ENCODE data around the gene PDCD1. TPM values are rescaled to one million over a fixed set of nuclear protein-coding genes. Genes with fewer than 3 reads are reported as not detected.

Gene PDCD1
- total RNA-seq, 1 experiment from 2014 or later, result not detected

- no peak overlapping the region for H3K4me3 Mint-ChIP-seq (ENCODE audit: low read depth, unreplicated experiment)
- no peak overlapping the region for H3K27ac Mint-ChIP-seq (ENCODE audit: unreplicated experiment)
- CTCF ChIA-PET, result no interaction called here
- BruUV-seq (replicated peaks), result no TSS peak
- no peaks in the 10 kb centered on the region for H3K27me3 Mint-ChIP-seq (ENCODE audit: unreplicated experiment)
- no peak for DNase-seq
- peaks cover 4% of the 10 kb centered on the region for H3K36me3 Mint-ChIP-seq (ENCODE audit: insufficient read depth, unreplicated experiment)
- no peaks in the 10 kb centered on the region for H3K4me1 Mint-ChIP-seq (ENCODE audit: low read depth, unreplicated experiment)
- intact Hi-C loops (cut with micrococcal nuclease; ENCODE audit: unreplicated experiment), result no loop called here
- H3K9me3 Mint-ChIP-seq (ENCODE audit: low read depth, unreplicated experiment), result no peaks in the 10 kb centered on the region
- TF ChIP-seq CTCF (IDR thresholded peaks at IDR 0.05; ENCODE audit: unreplicated experiment), result no peak
Measured at GRCh38 chr2:241901500-241902351, 43.0 kb upstream of the PDCD1 start.

DNA sequence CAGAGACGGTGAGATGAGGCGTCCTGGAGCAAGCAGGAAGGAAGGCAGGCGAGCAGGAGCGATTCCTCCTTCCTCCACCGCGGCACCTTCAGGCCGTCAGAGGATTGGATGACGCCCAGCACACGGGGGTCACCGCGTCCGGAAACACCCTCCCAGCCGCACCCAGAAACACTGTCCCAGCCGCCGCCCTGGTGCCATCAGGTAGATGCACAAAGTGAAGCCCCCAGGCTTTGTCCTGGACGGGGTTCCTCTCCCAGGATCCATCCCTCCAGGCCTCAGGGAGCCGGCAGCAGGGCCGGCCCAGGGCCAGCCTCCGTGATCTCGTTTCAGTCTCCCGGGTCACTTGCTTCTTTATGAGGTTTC is 42.3 kb upstream of the PDCD1 start:
- H3K27ac Mint-ChIP-seq (ENCODE audit: unreplicated experiment), result no peak overlapping the region
- H3K4me3 Mint-ChIP-seq (ENCODE audit: low read depth, unreplicated experiment), result no peak overlapping the region
- intact Hi-C loops (cut with micrococcal nuclease; ENCODE audit: unreplicated experiment), result no loop called here
- no peak for TF ChIP-seq CTCF (IDR thresholded peaks at IDR 0.05; ENCODE audit: unreplicated experiment)
- CTCF ChIA-PET, result no interaction called here
- no peaks in the 10 kb centered on the region for H3K27me3 Mint-ChIP-seq (ENCODE audit: unreplicated experiment)
- no peaks in the 10 kb centered on the region for H3K9me3 Mint-ChIP-seq (ENCODE audit: low read depth, unreplicated experiment)
- H3K36me3 Mint-ChIP-seq (ENCODE audit: insufficient read depth, unreplicated experiment), result peaks cover 4% of the 10 kb centered on the region
- BruUV-seq (replicated peaks), result no TSS peak
- H3K4me1 Mint-ChIP-seq (ENCODE audit: low read depth, unreplicated experiment), result no peaks in the 10 kb centered on the region
- DNase-seq, result no peak

DNA sequence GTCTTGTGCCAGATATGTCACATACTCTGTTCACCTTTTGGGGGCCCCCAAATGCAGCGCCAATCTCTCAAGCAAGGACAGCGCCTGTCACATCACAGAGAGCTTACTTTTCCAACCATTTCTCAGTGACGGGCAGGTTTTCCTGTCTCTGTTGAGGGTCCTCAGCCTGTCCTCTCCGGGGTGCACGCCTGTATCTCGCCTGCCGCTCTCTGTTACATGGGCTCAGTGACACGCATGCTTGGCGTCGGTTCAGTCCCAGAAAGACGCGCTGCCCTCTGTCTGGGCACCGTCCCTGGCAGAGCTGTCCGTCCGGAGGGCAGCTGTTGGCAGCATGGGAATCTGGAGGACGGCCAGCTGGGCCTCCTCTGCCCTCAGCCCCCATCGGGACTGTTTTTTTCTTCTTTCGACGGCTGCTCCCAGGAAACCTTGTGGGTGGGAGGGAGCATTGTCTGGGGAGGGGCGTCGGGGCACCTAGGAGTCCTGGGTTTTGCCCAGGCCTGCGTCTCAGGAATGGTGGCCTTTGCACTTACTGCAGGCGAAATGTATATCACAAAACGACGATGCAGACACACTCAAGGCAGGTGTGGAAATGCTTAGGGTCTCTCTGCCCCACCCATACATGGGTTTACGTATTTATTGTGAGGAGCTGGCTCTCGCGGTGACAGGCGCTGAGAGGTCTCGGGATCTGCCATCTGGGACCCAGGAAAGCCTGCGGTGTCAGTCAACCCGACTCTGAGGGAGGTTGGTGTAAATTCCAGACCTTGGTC is 41.7 kb upstream of the PDCD1 start:
- H3K27me3 Mint-ChIP-seq (ENCODE audit: unreplicated experiment), result no peaks in the 10 kb centered on the region
- no peak overlapping the region for H3K27ac Mint-ChIP-seq (ENCODE audit: unreplicated experiment)
- peaks cover 4% of the 10 kb centered on the region for H3K36me3 Mint-ChIP-seq (ENCODE audit: insufficient read depth, unreplicated experiment)
- intact Hi-C loops (cut with micrococcal nuclease; ENCODE audit: unreplicated experiment), result no loop called here
- no peak for DNase-seq
- BruUV-seq (replicated peaks), result no TSS peak
- no peak for TF ChIP-seq CTCF (IDR thresholded peaks at IDR 0.05; ENCODE audit: unreplicated experiment)
- no peaks in the 10 kb centered on the region for H3K9me3 Mint-ChIP-seq (ENCODE audit: low read depth, unreplicated experiment)
- H3K4me3 Mint-ChIP-seq (ENCODE audit: low read depth, unreplicated experiment), result no peak overlapping the region
- CTCF ChIA-PET, result no interaction called here
- no peaks in the 10 kb centered on the region for H3K4me1 Mint-ChIP-seq (ENCODE audit: low read depth, unreplicated experiment)

DNA sequence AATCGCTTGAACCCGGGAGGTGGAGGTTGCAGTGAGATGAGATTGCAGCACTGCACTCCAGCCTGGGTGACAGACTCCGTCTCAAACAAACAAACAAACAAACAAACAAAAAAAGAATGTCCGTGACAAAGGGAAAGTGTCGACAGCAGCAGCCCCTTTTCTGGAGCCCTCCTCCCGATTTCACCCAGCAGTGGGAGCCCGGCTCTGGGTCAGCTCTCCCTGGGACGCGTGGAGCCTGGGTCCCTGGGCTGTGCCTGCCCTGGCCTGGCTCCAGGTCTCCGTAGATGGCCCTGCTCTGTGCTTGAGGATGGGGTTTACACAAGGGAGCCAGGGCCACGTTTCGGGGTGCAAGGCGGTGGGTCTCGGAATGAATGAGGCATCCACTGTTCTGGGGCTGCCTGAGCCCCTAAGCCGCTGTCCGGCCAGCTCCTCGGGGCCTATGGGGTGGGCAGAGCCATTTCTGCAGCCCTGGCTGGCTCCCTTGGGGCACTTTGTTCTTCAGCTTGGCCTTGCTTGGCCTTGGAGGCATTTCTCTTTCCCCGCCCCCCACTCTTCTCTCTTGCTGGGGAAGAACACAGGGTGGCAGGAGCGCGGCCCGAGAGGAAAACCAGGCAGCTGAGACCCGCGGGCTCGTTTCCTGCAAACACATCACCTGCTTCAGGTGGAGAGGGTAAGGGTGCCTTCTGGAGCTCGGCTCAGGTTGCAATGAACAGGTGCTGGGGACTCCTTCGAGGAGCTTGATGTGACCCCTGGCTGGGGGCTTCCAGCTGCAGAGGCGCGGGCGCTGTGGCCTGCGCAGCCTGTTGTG is 40.0 kb upstream of the PDCD1 start:
- peaks cover 4% of the 10 kb centered on the region for H3K36me3 Mint-ChIP-seq (ENCODE audit: insufficient read depth, unreplicated experiment)
- H3K4me1 Mint-ChIP-seq (ENCODE audit: low read depth, unreplicated experiment), result no peaks in the 10 kb centered on the region
- CTCF ChIA-PET, result no interaction called here
- H3K9me3 Mint-ChIP-seq (ENCODE audit: low read depth, unreplicated experiment), result no peaks in the 10 kb centered on the region
- DNase-seq, result no peak
- no peak for TF ChIP-seq CTCF (IDR thresholded peaks at IDR 0.05; ENCODE audit: unreplicated experiment)
- no peak overlapping the region for H3K4me3 Mint-ChIP-seq (ENCODE audit: low read depth, unreplicated experiment)
- intact Hi-C loops (cut with micrococcal nuclease; ENCODE audit: unreplicated experiment), result no loop called here
- H3K27me3 Mint-ChIP-seq (ENCODE audit: unreplicated experiment), result no peaks in the 10 kb centered on the region
- no TSS peak for BruUV-seq (replicated peaks)
- no peak overlapping the region for H3K27ac Mint-ChIP-seq (ENCODE audit: unreplicated experiment)

Data from Calu3 (cell line).